IMR-90 (cell line): ENCODE measurements around the gene NHSL1. TPM values are rescaled to one million over a fixed set of nuclear protein-coding genes. Genes with fewer than 3 reads are reported as not detected.

Experiments used
- ATAC-seq: fragments of 200-7000 bp; cut with Tn5 transposase; 2 replicates; pipeline ENCODE4 v1.9.1; 2020; ENCODE audit warnings: low read depth, mild to moderate bottlenecking, moderate library complexity
- BruUV-seq: library from RNA; stranded (reverse); fragments of 400-500 nt; replicated peaks from 2 replicates; lab custom pipeline; 2021; lab: Mats Ljungman, UMichigan
- CTCF ChIA-PET: fragments of 300-600 bp; formaldehyde crosslinking; extraction: SDS; loops from one replicate; lab custom pipeline; 2021; ENCODE audit warnings: antibody characterized with exemption; lab: Yijun Ruan, JAX
- POLR2A ChIA-PET: fragments of 300-600 bp; sonication (Branson Sonifier 250); formaldehyde crosslinking; loops from one replicate; lab custom pipeline; 2022; ENCODE audit warnings: antibody characterized with exemption; ENCODE audit not compliant: unreplicated experiment; lab: Charles Lee
- DNase-seq: peaks from one replicate; pipeline ENCODE4 v3.0.0; 2013
- H2AFZ ChIP-seq: replicated peaks from 2 replicates; pipeline ENCODE3; 2013; ENCODE audit warnings: low read length, mild to moderate bottlenecking; ENCODE audit not compliant: poor library complexity
- H2AK5ac ChIP-seq: 2 replicates; pipeline ENCODE4 v1.6.1; 2013; ENCODE audit warnings: low read depth, low read length, inconsistent platforms
- H2AK9ac ChIP-seq: replicated peaks from 2 replicates; pipeline ENCODE3; 2013; ENCODE audit warnings: mild to moderate bottlenecking, low read depth, low read length, moderate library complexity; ENCODE audit not compliant: poor library complexity
- H2BK120ac ChIP-seq: 2 replicates; pipeline ENCODE4 v1.6.1; 2013; ENCODE audit warnings: low read depth, low read length, inconsistent platforms
- H2BK15ac ChIP-seq: 3 replicates; pipeline ENCODE4 v1.6.1; 2013; ENCODE audit warnings: low read depth, low read length, inconsistent platforms
- H2BK20ac ChIP-seq: 2 replicates; pipeline ENCODE4 v1.6.1; 2013; ENCODE audit warnings: low read depth, mild to moderate bottlenecking, inconsistent platforms, low read length, moderate library complexity
- H2BK5ac ChIP-seq: 2 replicates; pipeline ENCODE4 v1.6.1; 2013; ENCODE audit warnings: mild to moderate bottlenecking, low read depth, low read length, inconsistent platforms; ENCODE audit not compliant: poor library complexity, severe bottlenecking
- H3K14ac ChIP-seq: replicated peaks from 2 replicates; pipeline ENCODE4 v1.6.1; 2013; ENCODE audit warnings: low read depth, low read length, inconsistent platforms
- H3K18ac ChIP-seq: 2 replicates; pipeline ENCODE4 v1.6.1; 2013; ENCODE audit warnings: low read depth, low read length, control low read depth
- H3K23ac ChIP-seq: 2 replicates; pipeline ENCODE4 v1.6.1; 2013; ENCODE audit warnings: low read depth, low read length, inconsistent platforms
- H3K27ac ChIP-seq: 2 replicates; pipeline ENCODE4 v1.5.1; 2013; ENCODE audit warnings: mild to moderate bottlenecking, control low read depth, low read length; ENCODE audit not compliant: insufficient read depth
- H3K27me3 ChIP-seq: 2 replicates; pipeline ENCODE4 v1.6.1; 2013; ENCODE audit warnings: low read length; ENCODE audit not compliant: control insufficient read depth, insufficient read depth
- H3K36me3 ChIP-seq: 2 replicates; pipeline ENCODE4 v1.6.1; 2013; ENCODE audit warnings: low read length, mixed read lengths; ENCODE audit not compliant: control insufficient read depth, insufficient read depth
- H3K4ac ChIP-seq: 2 replicates; pipeline ENCODE4 v1.6.1; 2013; ENCODE audit warnings: low read depth, low read length, inconsistent platforms
- H3K4me1 ChIP-seq: 2 replicates; pipeline ENCODE4 v1.6.1; 2013; ENCODE audit warnings: low read length, mixed read lengths; ENCODE audit not compliant: control insufficient read depth, insufficient read depth
- H3K4me2 ChIP-seq: 2 replicates; pipeline ENCODE4 v1.6.1; 2013; ENCODE audit warnings: low read depth, mild to moderate bottlenecking, control low read depth, low read length, moderate library complexity
- H3K4me3 ChIP-seq: 2 replicates; pipeline ENCODE4 v1.5.1; 2013; ENCODE audit warnings: low read depth, mild to moderate bottlenecking, control low read depth, low read length, moderate library complexity; ENCODE audit not compliant: insufficient read depth
- H3K56ac ChIP-seq: 2 replicates; pipeline ENCODE4 v1.6.1; 2013; ENCODE audit warnings: low read length, inconsistent platforms; ENCODE audit not compliant: insufficient read depth; ENCODE audit errors: extremely low read depth
- H3K79me1 ChIP-seq, 2 experiments: 2 replicates each; pipeline ENCODE4 v1.6.1; 2013; ENCODE audit warnings: low read length in 2 of 2, inconsistent platforms in 1 of 2, low read depth in 1 of 2
- H3K9ac ChIP-seq: 2 replicates; pipeline ENCODE4 v1.6.1; 2013; ENCODE audit warnings: low read depth, low read length, control low read depth
- H3K9me1 ChIP-seq: 2 replicates; pipeline ENCODE4 v1.6.1; 2013; ENCODE audit warnings: low read length, inconsistent platforms; ENCODE audit not compliant: insufficient read depth
- H3K9me3 ChIP-seq: 2 replicates; pipeline ENCODE4 v1.6.1; 2013; ENCODE audit warnings: low read length; ENCODE audit not compliant: control insufficient read depth, insufficient read depth
- H4K20me1 ChIP-seq: 2 replicates; pipeline ENCODE4 v1.6.1; 2013; ENCODE audit warnings: low read length, inconsistent platforms; ENCODE audit not compliant: insufficient read depth
- H4K5ac ChIP-seq: 2 replicates; pipeline ENCODE4 v1.6.1; 2013; ENCODE audit warnings: mild to moderate bottlenecking, low read depth, low read length, control low read depth
- H4K8ac ChIP-seq, 2 experiments: 2 replicates each; pipeline ENCODE4 v1.6.1; 2013; ENCODE audit warnings: low read depth in 2 of 2, low read length in 2 of 2, control low read depth in 1 of 2, inconsistent platforms in 1 of 2
- H4K91ac ChIP-seq: 2 replicates; pipeline ENCODE4 v1.6.1; 2013; ENCODE audit warnings: low read depth, low read length, inconsistent platforms; ENCODE audit not compliant: insufficient read depth
- MAZ ChIP-seq: IDR thresholded peaks from 2 replicates; pipeline ENCODE4 v1.6.1; 2012; ENCODE audit warnings: low read depth, mild to moderate bottlenecking, low read length, improper control_type of control experiment, moderate library complexity, borderline replicate concordance
- RFX5 ChIP-seq: IDR thresholded peaks from 2 replicates; pipeline ENCODE4 v1.8.0; 2012; ENCODE audit warnings: low read depth, mild to moderate bottlenecking, low read length, moderate library complexity
- WGBS, 2 experiments: methylation state at CpG; one replicate each; pipeline versions ENCODE4 v1.1.5 to v1.1.7; 2013; ENCODE audit warnings: missing lambda C conversion rate in 2 of 2; ENCODE audit not compliant: insufficient read length in 1 of 2; ENCODE audit errors: extremely low coverage in 2 of 2; 5-methylcytosine and 5-hydroxymethylcytosine counted together
- dilution Hi-C: fragments of 300-500 bp; cut with HindIII; formaldehyde crosslinking; loops from one replicate; pipeline ENCODE4 v1.14.3; 2018; ENCODE audit warnings: low sequenced_read_pairs; ENCODE audit not compliant: unreplicated experiment
- in situ Hi-C: fragments of 300-500 bp; cut with MboI; formaldehyde crosslinking; loops from 3 replicates; pipeline ENCODE4 v1.14.3; 2019; ENCODE audit warnings: low sequenced_read_pairs, inconsistent platforms, mixed read lengths
- intact Hi-C: fragments of 100-400 bp; cut with micrococcal nuclease; formaldehyde crosslinking; loops from 2 replicates; pipeline ENCODE4 v1.10.0; 2022
- polyA plus RNA-seq, 3 experiments: library from polyadenylated mRNA; depleted of rRNA; stranded (reverse); fragments of >200 nt; gene quantifications; 2 replicates each; pipeline ENCODE4 v1.2.3, GENCODE V29; 2012; ENCODE audit warnings: low replicate concordance in 1 of 3
- total RNA-seq: library from RNA; depleted of rRNA; stranded (reverse); fragments of >200 nt; gene quantifications from 2 replicates; pipeline ENCODE4 v1.2.3, GENCODE V29; 2012
- TF ChIP-seq, protein P1 (sequence below): fragments of 150-350 bp; IDR thresholded peaks from 2 replicates; pipeline ENCODE4 v1.6.1; 2017; ENCODE audit warnings: mild to moderate bottlenecking, antibody characterized with exemption, low read length, low read depth

The NHSL1 gene
- total and polyA plus RNA-seq, 2 of the 4 experiments (the other 2 are of a cell fraction): 5.6 to 7.2 TPM

DNA sequence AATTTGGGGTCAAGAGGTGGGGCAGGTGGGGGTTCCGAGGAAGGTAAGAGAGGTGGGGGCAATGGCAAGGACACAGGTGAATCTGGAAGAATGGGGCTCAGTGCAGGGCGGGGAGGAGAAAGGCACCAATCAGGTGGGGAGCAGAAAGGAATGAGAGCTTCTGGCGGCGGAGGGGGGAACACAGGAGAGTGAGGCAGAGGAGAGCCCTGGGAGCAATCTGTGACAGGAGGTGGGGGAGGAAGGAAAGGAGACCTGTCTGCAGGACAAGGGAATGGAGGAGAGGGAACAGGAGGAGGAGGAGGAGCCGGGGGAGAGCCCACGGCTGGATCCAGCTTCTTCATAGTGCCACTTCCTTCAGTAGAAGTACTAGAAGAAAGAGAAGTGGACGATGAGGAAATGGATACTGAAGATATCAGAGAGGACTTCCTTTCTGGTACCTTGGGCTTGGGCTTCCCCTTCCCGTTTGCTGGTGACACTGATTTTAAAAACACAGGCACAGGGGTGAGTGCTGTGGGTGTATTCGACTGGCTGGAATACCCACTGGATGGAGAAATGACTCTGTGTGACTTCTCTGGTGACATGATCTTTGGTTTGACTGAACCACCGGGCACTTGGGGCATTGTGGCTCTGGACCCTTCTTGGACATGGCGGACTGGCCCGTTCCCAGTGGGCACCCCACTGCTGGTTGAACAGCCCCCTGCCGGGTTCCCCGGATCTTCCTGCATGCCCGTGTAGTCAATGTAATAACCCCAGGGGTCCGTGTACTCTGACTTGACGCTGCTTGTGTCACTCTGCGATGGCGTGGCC is 67.8 kb downstream of the NHSL1 start:
- Histone ChIP-seq H2BK15ac (no peak overlapping the region), H2BK5ac (no peak overlapping the region), H3K27ac (no peak overlapping the region), H3K4me2 (no peak overlapping the region), H4K91ac (no peak overlapping the region), H2AK9ac (no peak overlapping the region), H4K20me1 (no peaks in the 10 kb centered on the region), H2AK5ac (no peak overlapping the region), H2BK20ac (no peak overlapping the region), H2BK120ac (no peak overlapping the region), H3K36me3 (peaks cover 11% of the 10 kb centered on the region), H4K8ac (no peak overlapping the region), H3K4ac (no peak overlapping the region), H3K4me1 (peaks cover 7% of the 10 kb centered on the region; the same call in 1 of the 2 replicates), H3K79me1 (no peaks in the 10 kb centered on the region), H3K56ac (no peak overlapping the region), H2AFZ (no peak overlapping the region), H3K4me3 (no peak overlapping the region), H3K23ac (no peak overlapping the region), H3K27me3 (no peaks in the 10 kb centered on the region), H3K9me3 (no peaks in the 10 kb centered on the region), H3K9ac (no peak overlapping the region), H3K18ac (no peak overlapping the region), H3K9me1 (peaks cover 6% of the 10 kb centered on the region), H4K5ac (no peak overlapping the region), H3K14ac (no peak overlapping the region)
- intact Hi-C loops (no loop called here), in situ Hi-C loops (loop anchor here (5.0 kb wide), 3 partner anchors 81 to 331 kb away; no protein-coding TSS in a partner anchor), dilution Hi-C loops (no loop called here)
- DNase-seq: no peak
- TF ChIP-seq RFX5: no peak
- TF ChIP-seq, protein P1, sequence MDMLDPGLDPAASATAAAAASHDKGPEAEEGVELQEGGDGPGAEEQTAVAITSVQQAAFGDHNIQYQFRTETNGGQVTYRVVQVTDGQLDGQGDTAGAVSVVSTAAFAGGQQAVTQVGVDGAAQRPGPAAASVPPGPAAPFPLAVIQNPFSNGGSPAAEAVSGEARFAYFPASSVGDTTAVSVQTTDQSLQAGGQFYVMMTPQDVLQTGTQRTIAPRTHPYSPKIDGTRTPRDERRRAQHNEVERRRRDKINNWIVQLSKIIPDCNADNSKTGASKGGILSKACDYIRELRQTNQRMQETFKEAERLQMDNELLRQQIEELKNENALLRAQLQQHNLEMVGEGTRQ: no peak
- no peak for TF ChIP-seq MAZ
- ChIA-PET POLR2A (no interaction called here), CTCF (interaction anchor here (1.1 to 2.5 kb wide), 2 partner anchors 13 to 78 kb away, joined by 3 to 8 read pairs; no protein-coding TSS in a partner anchor)
- no TSS peak for BruUV-seq
- WGBS, 2 experiments: 92% methylated on average over 6 of the region's 19 CpGs; no CpG with 5 or more reads in 1 of the 2 experiments
- no peak for ATAC-seq
